IPS-20b (cell line): Measurements from ENCODE around the gene ZSCAN22.
"Not testable (repeated sequence)": the region's sequence is repeated elsewhere in the genome, so short reads cannot be mapped to it uniquely, and the experiment has no call there.

Source experiments
- H3K27ac ChIP-seq: one replicate; pipeline ENCODE4 v1.5.1; 2013; ENCODE audit warnings: low read length
- H3K27me3 ChIP-seq: 2 replicates; pipeline ENCODE4 v1.6.1; 2013; ENCODE audit warnings: mild to moderate bottlenecking, low read length, inconsistent platforms; ENCODE audit not compliant: insufficient read depth
- H3K36me3 ChIP-seq: 2 replicates; pipeline ENCODE4 v1.6.1; 2013; ENCODE audit warnings: low read depth, mild to moderate bottlenecking, inconsistent platforms, low read length, moderate library complexity; ENCODE audit not compliant: insufficient read depth
- H3K4me1 ChIP-seq: 2 replicates; pipeline ENCODE4 v1.6.1; 2013; ENCODE audit warnings: mild to moderate bottlenecking, control low read depth, inconsistent platforms, low read length, moderate library complexity; ENCODE audit not compliant: insufficient read depth
- H3K4me3 ChIP-seq: 2 replicates; pipeline ENCODE4 v1.5.1; 2013; ENCODE audit warnings: mild to moderate bottlenecking, low read length, inconsistent platforms
- H3K9ac ChIP-seq: 2 replicates; pipeline ENCODE4 v1.6.1; 2013; ENCODE audit warnings: low read depth, mild to moderate bottlenecking, inconsistent platforms, low read length, moderate library complexity
- H3K9me3 ChIP-seq: 2 replicates; pipeline ENCODE4 v1.6.1; 2013; ENCODE audit warnings: mild to moderate bottlenecking, low read depth, low read length, inconsistent platforms; ENCODE audit not compliant: insufficient read depth

Gene ZSCAN22

DNA sequence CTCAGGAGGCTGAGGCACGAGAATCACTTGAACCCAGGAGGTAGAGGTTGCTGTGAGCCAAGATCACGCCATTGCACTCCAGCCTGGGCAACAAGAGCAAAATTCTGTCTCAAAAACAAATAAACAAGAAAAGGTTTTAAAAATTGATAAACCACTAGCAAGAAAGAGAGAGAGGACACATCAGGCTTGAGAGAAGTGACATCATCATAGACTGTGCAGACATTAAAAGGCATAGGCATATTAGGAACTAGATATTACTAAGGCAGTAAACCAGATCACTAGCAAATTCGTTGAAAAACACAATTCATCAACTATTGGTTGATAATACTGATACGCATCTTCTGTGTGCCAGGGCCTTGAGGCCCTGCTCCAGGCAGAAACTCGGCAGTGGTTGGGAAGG is 18.8 kb downstream of the ZSCAN22 start:
- H3K27ac ChIP-seq = no peak overlapping the region
- H3K4me3 ChIP-seq = no peak overlapping the region
- no peaks in the 10 kb centered on the region for H3K4me1 ChIP-seq
- no peaks in the 10 kb centered on the region for H3K36me3 ChIP-seq
- H3K9me3 ChIP-seq = no peaks in the 10 kb centered on the region
- H3K27me3 ChIP-seq = peaks cover 25% of the 10 kb centered on the region
- H3K9ac ChIP-seq = no peak overlapping the region

DNA sequence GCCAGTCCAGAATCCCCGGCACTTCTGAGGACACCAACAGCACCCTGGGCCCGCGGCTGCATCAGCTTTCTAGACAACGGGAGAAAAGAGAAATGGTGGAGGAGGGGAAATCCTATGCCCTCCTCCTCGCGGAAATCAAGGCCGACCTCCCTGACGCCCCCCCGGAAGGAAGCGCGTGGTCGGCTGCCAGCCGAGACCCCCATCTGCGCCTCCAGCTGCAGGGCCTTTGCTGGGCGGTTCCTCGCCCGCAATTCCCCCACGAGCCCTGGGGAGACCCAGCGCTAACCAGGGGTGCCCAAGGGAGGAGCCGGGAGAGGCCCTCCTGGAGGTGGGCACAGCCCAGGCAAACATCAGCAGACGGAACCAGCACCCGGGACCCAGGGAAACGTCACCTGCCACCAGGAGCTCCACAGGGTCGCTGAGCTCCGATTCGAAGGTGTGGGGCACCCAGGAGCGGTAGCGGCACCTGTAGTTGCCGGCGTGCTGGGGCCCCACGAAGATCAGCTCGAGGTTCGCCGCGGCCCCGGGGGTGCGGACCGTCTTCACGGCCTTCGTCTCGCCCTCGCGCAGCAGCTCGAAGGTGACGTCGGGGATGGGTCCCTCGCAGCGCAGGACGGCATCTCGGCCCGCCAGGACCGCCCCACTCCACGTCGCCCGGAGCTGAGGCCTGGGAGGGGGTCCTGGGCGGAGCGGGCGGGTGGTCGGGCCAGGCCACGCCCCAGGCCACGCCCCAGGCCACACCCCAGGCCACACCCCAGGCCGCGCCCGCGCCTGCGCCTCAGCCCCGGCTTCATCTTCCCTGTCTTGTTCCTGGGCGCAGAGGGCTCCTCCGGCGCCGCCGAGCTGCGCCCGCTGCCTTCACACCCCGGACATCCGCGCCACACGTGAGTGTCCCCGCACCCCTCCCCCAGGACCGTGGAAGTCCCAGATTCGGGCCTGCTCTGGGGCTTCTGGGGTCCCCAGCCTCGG is 20.5 kb downstream of the ZSCAN22 start:
- Histone ChIP-seq H3K36me3 (no peaks in the 10 kb centered on the region), H3K4me3 (peak overlapping the region; percentile 95), H3K9me3 (no peaks in the 10 kb centered on the region), H3K27me3 (peaks cover 25% of the 10 kb centered on the region), H3K9ac (peak overlapping the region; percentile 77), H3K27ac (no peak overlapping the region), H3K4me1 (no peaks in the 10 kb centered on the region)

DNA sequence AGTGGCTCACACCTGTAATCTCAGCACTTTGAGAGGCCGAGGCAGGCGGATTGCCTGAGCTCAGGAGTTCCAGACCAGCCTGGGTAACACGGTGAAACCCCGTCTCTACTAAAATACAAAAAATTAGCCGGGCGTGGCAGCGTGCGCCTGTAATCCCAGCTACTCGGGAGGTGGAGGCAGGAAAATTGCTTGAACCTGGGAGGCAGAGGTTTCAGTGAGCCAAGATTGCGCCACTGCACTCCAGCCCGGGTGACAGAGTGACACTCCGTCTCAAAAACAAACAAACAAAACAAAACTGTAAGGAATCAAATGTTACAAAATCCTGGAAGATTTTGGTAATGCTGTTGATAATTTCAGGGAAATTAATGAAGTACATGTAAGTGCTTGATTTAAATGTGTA is 21.3 kb downstream of the ZSCAN22 start:
- H3K4me1 ChIP-seq, H3K36me3 ChIP-seq, H3K9me3 ChIP-seq, H3K27ac ChIP-seq: not testable (repeated sequence)
- Histone ChIP-seq H3K9ac (peak overlapping the region; percentile 77; the same call in 1 of the 2 replicates), H3K4me3 (peak overlapping the region; percentile 95), H3K27me3 (peaks cover 25% of the 10 kb centered on the region)

DNA sequence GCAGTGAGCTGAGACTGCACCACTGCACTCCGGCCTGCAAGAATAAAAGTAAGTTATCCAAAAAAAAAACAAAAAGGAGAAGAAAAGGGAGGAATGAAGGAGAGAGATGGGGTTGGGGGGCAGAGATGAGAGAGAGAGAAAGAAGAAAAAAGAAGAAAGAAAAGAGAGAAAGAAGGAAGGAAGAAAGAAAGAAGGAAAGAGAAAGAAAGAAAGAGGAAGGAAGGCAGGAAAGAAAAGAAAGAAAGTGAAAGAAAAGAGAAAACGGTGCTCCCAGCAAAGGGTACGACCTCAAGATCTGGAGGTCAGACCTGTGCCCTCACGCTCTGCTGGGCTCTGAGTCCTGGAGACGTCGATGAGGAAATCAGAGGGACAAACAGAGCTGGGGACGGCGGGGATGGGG is 22.8 kb downstream of the ZSCAN22 start:
- Histone ChIP-seq H3K4me3 (no peak overlapping the region), H3K4me1 (no peaks in the 10 kb centered on the region), H3K27me3 (peaks cover 25% of the 10 kb centered on the region), H3K9ac (no peak overlapping the region), H3K9me3 (no peaks in the 10 kb centered on the region), H3K36me3 (no peaks in the 10 kb centered on the region), H3K27ac (no peak overlapping the region)

DNA sequence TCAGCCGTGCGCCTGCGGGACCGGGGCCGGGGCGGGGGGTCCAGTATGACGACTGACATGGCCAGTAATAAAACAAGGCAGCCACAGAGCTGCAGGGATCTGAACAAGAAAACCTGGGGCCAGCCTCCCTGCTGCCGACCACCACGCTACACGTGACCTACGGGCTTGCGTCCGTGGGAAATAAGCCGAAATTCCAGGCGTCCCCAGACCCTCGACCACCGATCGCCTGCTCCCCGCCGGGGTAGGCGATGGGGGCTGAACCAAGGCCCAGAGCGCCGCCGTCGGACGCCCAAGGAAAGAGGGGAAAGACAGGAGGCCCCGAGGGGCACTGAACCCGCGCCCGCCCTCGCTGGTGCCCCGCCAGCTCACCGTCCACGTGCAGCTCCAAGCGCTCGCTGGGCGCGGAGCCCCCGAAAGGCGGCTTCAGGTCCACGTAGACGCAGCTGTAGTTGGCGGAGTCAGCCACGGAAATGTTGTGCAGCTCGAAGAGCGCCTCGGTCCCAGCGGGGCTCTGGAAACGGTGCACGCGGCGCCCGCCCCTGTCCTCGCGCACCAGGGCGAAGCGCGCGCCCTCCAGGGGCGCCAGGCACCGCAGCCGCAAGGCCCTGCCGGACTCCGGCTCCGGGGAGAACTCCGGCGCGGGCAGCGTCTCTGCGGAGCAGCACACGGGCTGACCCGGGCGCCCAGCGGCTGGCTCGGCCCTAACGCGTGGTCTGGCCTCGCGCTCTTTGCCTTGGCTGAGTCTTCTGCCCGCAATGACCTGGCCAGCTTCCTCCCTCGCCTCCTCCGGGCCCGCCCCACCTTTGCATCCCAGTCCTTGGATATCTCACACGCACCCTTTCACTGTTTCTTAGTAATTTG is 23.4 kb downstream of the ZSCAN22 start:
- Histone ChIP-seq H3K27ac (no peak overlapping the region), H3K4me1 (no peaks in the 10 kb centered on the region), H3K27me3 (peaks cover 25% of the 10 kb centered on the region), H3K9me3 (no peaks in the 10 kb centered on the region), H3K9ac (no peak overlapping the region), H3K36me3 (no peaks in the 10 kb centered on the region), H3K4me3 (no peak overlapping the region)

DNA sequence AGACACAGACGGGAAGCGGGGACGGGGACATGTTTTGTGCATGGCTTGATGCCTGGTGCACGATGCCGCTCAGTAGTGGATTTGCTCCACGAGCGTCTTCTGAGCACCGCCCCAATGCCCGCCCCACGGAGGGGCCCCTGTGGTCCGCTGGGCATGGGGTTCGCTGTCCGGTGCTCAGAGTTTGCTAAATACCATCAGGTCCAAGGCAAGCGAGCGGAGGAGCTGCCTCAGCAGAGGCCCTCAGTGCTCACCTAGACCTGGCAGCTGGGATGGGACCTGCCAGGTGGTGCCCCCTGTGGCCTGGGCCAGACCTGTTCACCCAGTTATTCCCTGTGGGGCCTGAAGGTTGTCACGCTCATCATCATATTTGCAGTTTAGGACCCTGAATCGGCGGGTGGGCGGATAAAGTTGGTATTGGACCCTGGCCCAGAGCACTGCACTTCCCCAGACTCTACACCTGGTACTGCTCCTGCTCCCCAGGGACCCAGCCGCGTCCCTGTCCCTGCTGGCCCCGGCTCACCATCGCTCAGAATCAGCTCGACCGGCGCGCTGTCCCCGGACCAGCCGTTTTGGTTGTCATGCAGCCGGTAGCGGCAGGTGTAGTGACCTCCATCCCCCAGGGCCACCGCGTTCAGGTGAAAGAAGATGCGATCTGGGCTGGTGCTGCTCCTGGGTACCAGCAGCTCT is 24.2 kb downstream of the ZSCAN22 start:
- H3K27me3 ChIP-seq = peaks cover 20% of the 10 kb centered on the region
- H3K4me3 ChIP-seq = no peak overlapping the region
- H3K27ac ChIP-seq = no peak overlapping the region
- no peaks in the 10 kb centered on the region for H3K4me1 ChIP-seq
- H3K9me3 ChIP-seq = no peaks in the 10 kb centered on the region
- H3K36me3 ChIP-seq = no peaks in the 10 kb centered on the region
- H3K9ac ChIP-seq = no peak overlapping the region

DNA sequence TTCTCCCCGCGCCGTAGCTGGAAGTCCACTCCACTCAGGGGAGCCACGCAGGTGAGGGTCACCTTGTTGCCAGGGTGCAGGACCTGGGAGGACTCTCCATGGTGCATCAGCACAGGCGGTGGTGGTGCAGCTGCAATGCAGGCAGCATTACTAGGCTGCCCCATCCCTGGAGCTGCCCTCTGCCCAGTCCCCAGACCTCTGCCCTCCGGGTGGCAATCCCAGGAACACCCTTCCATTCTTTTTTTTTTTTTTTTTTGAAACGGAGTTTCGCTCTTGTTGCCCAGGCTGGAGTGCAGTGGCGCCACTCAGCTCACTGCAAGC is 24.7 kb downstream of the ZSCAN22 start:
- Histone ChIP-seq H3K4me3 (no peak overlapping the region), H3K9me3 (no peaks in the 10 kb centered on the region), H3K36me3 (no peaks in the 10 kb centered on the region), H3K27ac (no peak overlapping the region), H3K9ac (no peak overlapping the region), H3K27me3 (peaks cover 15% of the 10 kb centered on the region), H3K4me1 (no peaks in the 10 kb centered on the region)

DNA sequence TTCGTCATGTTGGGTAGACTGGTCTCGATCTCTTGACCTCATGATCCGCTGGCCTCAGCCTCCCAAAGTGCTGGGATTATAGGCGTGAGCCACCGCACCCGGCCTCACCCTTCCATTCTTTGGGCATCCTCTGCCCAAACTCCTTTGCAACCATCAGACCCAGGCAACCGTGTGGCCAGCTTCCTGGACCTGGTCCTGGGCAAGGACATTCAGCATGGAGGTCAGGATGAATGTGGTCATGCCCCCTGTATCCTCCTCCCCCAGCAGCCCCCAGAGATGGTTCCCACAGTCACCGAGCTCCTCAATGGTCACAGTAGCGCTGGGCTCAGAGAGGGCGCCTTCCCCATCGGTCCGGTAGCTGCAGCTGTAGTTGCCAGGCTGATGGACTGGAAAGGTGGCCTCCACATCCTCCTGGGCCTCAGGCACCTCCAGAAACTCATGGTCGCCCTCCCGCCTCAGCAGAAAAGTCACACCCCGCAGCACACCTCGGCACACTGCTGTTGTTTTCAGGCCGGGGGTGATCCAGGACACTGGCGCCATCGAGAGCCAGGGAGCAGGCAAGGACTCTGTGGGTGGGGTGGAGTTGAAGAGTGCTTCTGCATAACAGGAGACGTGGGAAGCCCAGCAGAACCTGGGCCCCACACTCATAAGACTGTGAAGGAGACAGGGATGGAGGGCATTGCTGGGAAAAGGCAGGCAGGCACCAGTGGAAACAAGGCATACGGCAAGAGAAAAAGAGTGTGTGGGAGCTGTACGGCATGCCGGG is 25.4 kb downstream of the ZSCAN22 start:
- Histone ChIP-seq H3K27me3 (peaks cover 8% of the 10 kb centered on the region; the same call in 1 of the 2 replicates), H3K27ac (no peak overlapping the region), H3K4me1 (no peaks in the 10 kb centered on the region), H3K4me3 (no peak overlapping the region), H3K9me3 (no peaks in the 10 kb centered on the region), H3K9ac (no peak overlapping the region), H3K36me3 (no peaks in the 10 kb centered on the region)

DNA sequence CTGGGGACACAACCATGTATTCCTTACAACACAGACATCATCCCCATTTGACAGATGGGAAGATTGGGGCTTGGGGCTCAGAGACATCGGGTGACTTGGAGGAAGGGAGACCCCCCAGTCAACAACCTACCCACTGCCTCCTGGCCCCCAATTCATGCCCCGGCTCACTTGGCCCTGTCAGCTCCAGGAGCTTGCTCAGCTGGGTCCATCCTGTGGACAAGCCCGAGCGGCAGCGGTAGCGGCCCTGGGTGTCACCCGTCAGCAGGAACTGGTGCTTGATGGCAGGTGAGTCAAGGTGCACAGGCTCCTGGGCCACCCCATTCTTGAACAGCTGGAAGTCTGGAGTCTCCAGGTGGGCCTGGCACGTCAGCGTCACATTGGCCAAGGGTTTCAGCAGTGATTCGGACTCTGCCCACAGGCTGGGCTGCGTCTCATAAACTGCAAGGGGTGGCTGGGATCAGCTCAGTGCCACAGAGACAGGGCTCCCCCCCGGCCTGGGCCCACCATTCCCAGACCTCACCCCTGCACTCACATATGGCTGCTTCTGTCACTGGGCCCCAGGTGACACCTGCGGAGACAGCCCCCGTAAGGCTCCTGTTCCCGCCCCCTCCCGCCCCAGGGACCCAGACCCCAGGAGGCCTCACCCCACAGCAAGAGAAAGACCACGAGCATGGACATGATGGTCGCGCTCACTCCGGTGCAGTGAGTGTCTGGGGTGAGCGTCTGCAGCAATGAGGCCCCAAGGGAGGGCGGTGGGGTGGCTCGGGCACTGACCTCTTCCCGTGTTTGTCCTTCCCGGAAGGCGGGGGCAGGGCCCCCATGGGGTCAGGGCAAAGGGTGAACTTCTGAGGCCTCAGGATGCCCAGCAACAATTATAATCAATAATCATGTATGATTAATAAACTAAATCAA is 26.2 kb downstream of the ZSCAN22 start, which contains the start of gene A1BG:
Gene A1BG, minus strand, starts transcription at position 733 of the 912 bp plus-strand sequence. Its CDS starts 55 bp downstream, at position 678.
- Histone ChIP-seq H3K36me3 (no peaks in the 10 kb centered on the region), H3K4me1 (no peaks in the 10 kb centered on the region), H3K27ac (no peak within 1 kb of the TSS), H3K9me3 (no peaks in the 10 kb centered on the region), H3K27me3 (peaks cover 6% of the 10 kb centered on the region; the same call in 1 of the 2 replicates), H3K4me3 (no peak within 1 kb of the TSS), H3K9ac (no peak within 1 kb of the TSS)

DNA sequence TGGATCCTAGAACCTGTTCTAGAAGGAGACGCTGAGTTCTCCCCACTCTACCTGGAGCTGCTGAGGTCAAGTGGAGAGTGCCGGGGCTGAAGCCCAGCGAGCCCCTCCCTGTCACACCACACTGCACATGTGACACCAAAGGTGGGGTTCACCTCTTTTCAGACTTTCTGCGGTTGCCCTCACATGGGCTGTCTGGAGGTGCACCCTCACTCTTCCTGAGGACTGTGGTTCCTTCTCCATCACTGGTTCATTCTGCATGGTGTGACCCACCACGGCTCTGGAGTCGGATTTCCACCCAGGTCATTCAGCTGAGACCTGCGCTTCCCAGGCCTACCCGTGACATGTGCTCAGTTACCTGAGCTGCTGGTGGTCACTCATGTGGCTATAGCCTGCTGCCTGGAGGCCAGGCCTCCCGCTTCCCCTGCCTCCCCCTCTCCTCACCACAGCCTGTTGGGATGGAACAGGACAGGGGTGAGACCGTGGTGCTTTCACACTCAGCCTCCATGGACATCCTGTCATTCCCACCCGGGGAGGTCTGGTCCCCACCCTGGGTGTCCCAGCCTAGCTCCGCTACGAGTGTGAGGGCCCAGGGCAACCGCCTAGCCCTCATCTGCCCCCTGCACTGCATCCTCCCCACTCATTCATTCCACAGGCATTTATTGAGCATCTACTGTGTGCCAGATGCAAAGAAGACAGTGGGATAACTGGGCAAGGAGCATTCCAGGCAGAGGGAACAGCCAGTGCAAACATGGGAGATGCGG is 27.1 kb downstream of the ZSCAN22 start:
- Histone ChIP-seq H3K9me3 (no peaks in the 10 kb centered on the region), H3K27ac (no peak overlapping the region), H3K4me1 (no peaks in the 10 kb centered on the region), H3K9ac (no peak overlapping the region), H3K4me3 (no peak overlapping the region), H3K36me3 (no peaks in the 10 kb centered on the region), H3K27me3 (no peaks in the 10 kb centered on the region)
